ENCODE data around the gene DMD.

The DMD gene

DNA sequence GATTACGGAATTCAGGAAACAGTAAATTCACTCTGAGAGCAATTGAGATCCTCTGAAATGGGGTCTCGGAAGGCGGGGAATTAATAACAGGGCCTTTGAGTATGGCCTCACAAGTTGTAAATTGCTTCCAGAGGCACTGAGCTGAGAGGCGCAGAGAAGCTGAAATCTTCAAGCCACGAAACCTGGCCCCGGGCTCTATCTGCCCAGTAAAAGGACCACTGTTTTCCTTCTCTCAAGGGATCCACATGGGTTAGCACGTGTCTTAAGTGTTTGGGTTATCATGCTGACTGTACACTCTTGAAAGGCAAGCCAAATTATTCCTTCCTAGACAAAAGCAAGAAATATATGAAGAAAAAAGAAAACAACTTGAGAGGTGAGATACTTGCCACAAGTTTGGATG, 1126.6 kb downstream of the DMD start:
- no peak overlapping the region for H3K27ac ChIP-seq
- TF ChIP-seq ZFX (IDR thresholded peaks at IDR 0.05), result no peak
- TF ChIP-seq, protein P1, sequence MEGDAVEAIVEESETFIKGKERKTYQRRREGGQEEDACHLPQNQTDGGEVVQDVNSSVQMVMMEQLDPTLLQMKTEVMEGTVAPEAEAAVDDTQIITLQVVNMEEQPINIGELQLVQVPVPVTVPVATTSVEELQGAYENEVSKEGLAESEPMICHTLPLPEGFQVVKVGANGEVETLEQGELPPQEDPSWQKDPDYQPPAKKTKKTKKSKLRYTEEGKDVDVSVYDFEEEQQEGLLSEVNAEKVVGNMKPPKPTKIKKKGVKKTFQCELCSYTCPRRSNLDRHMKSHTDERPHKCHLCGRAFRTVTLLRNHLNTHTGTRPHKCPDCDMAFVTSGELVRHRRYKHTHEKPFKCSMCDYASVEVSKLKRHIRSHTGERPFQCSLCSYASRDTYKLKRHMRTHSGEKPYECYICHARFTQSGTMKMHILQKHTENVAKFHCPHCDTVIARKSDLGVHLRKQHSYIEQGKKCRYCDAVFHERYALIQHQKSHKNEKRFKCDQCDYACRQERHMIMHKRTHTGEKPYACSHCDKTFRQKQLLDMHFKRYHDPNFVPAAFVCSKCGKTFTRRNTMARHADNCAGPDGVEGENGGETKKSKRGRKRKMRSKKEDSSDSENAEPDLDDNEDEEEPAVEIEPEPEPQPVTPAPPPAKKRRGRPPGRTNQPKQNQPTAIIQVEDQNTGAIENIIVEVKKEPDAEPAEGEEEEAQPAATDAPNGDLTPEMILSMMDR (conservative IDR thresholded peaks at IDR 0.05), result no peak

GRCh38 chrX:32048285-32048684, 1163.1 kb downstream of the DMD start:
- no peak overlapping the region for H3K27ac ChIP-seq
- TF ChIP-seq ZFX (IDR thresholded peaks at IDR 0.05), result no peak
- TF ChIP-seq, protein P1 (conservative IDR thresholded peaks at IDR 0.05), result no peak

DNA sequence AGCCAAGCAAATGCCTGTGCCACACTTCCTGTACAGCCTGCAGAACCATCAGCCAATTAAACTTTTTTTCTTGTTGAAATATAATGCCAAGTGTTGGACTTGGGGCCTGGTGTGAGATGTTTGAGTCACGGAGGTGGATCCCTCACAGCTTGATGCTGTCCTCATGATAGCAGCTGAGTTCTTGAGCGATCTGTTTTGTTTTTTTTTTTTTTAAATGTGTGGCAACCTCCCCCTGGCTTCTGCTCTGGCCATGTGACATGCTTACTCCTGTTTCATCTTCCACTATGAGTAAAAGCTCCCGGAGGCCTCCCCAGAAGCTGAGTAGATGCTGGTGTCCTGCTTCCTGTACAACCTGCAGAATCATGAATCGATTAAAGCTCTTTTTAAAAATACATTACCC, 1166.2 kb downstream of the DMD start:
- TF ChIP-seq ZFX (IDR thresholded peaks at IDR 0.05), result no peak
- TF ChIP-seq, protein P1 (conservative IDR thresholded peaks at IDR 0.05), result no peak
- H3K27ac ChIP-seq, result no peak overlapping the region

- TF ChIP-seq, protein P1 (conservative IDR thresholded peaks at IDR 0.05), result no peak
- no peak for TF ChIP-seq ZFX (IDR thresholded peaks at IDR 0.05)
- no peak overlapping the region for H3K27ac ChIP-seq
Measured at GRCh38 chrX:32041181-32041580, 1170.2 kb downstream of the DMD start.

- H3K27ac ChIP-seq, result no peak overlapping the region
- TF ChIP-seq, protein P1 (conservative IDR thresholded peaks at IDR 0.05), result no peak
- no peak for TF ChIP-seq ZFX (IDR thresholded peaks at IDR 0.05)
Measured at GRCh38 chrX:32026772-32027171, 1184.6 kb downstream of the DMD start.

DNA sequence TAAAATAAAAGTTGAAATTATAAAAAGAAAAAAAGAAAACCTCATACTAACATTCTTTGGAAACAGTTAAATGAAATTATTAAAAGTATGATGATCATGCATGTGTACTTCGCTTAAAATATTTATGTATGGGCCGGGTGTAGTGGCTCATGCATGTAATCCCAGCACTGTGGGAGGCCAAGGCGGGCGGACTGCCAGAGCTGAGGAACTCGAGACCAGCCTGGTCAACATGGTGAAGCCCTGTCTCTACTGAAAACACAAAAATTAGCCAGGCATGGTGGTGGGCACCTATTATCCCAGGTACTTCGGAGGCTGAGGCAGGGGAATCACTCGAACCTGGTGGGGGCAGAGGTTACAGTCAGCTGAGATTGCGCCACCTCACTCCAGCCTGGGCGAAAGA, 1187.3 kb downstream of the DMD start:
- TF ChIP-seq ZFX (IDR thresholded peaks at IDR 0.05), result no peak
- TF ChIP-seq, protein P1 (conservative IDR thresholded peaks at IDR 0.05), result no peak
- no peak overlapping the region for H3K27ac ChIP-seq

GRCh38 chrX:32016195-32016594, 1195.2 kb downstream of the DMD start:
- H3K27ac ChIP-seq, result no peak overlapping the region
- TF ChIP-seq ZFX (IDR thresholded peaks at IDR 0.05), result no peak
- TF ChIP-seq, protein P1 (conservative IDR thresholded peaks at IDR 0.05), result no peak

All from C4-2B (cell line).